Spleen (tissue), 7 donors: Measurements from ENCODE around the gene SECISBP2.

Experiments used
- CTCF ChIP-seq, 11 experiments: fragments of 200-600 bp in 7 of 11; fragments of 450-650 bp in 4 of 11; sonication (generic) in 4 of 11; IDR thresholded peaks in 8 of 11; conservative IDR thresholded peaks in 3 of 11; 1 replicate in 7 of 11; 2 replicates in 4 of 11; pipeline versions ENCODE4 v1.4.0 to v1.8.0; 2016 to 2021; ENCODE audit warnings: antibody characterized with exemption in 11 of 11, inconsistent platforms in 4 of 11, mild to moderate bottlenecking in 1 of 11
- POLR2AphosphoS5 ChIP-seq, 3 donors: sonication (generic); formaldehyde crosslinking; IDR thresholded peaks; one replicate each; pipeline ENCODE4 v1.5.1; 2017; ENCODE audit warnings: antibody characterized with exemption in 3 of 3
- donor health status: DM: no; HTN: no; CAD: no; lungs with moderate emphysema.
- donor health status: DM: no; HTN: no; CAD: no.
- donor health status: DM: no; HTN: no; CAD: no.

- no peak for TF ChIP-seq CTCF (IDR thresholded peaks at IDR 0.05 in 8 of 11, conservative IDR thresholded peaks at IDR 0.05 in 3 of 11)
- TF ChIP-seq POLR2AphosphoS5 (IDR thresholded peaks at IDR 0.05): no peak
Measured at GRCh38 chr9:89388868-89389177, 70.5 kb downstream of the SECISBP2 start.
